HG02623 (cell line): ENCODE measurements around the gene NSFL1C.

Experiments
- ATAC-seq: cut with Tn5 transposase; IDR thresholded peaks from one replicate; pipeline ENCODE4 v1.9.1; 2021; ENCODE audit warnings: moderate library complexity; ENCODE audit not compliant: unreplicated experiment

The NSFL1C gene

DNA sequence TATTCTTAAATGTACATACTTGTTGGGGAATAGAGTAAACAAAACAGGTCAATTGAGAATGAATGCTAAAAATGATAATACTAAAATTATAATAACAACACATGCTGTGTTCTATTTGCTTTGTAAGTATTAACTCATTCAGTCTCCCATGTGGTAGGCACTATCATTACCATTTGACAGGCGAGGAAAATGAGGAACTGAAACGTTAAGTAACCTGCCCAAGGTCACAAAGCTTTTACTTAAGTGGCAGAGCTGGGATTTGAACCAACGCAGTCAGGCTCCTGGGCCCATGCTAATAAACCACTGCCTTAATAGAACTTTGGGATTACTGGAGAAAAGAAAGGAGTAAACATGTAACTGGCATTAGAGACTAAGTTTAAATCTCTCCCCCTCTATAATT lies 3.8 kb downstream of the NSFL1C start:
- no peak for ATAC-seq

DNA sequence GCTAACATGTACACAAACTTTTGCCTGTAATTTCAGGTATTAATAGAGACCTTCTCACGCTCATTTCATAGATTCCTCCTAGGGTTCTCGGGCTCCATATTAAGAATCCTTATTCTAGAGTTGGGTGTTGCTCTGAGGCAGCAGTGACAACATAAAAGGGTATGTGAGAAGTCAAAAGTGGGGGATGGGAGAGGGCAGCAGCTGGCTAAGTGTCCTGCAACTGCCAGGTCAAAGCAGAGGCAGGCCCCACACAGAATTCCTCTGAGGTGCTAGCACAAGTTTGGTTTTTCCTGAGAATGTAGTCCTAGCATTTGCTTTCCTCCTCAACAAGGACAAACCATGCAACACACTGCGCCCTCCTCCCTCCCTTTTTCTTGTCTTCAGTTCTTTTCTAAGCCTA lies 4.6 kb downstream of the NSFL1C start:
- ATAC-seq = no peak

DNA sequence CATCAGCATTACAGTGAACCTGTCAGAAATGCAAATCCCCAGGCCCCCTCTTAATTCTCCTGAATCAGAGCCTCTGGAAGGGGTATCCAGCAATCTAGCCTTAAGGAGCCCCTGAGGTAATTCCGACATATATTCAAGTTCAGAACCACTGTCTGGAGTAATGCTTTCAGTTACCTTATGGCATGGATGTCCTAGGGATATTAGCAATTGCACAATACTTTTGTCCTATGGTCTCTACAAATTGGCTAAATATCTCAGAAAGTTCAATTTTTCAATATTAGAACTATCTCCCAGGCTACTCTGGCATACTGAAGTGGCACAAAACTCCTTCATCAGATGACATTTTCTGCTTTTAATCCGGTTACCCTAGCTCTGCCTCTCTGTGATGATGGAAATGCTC lies 6.4 kb downstream of the NSFL1C start:
- ATAC-seq = no peak

DNA sequence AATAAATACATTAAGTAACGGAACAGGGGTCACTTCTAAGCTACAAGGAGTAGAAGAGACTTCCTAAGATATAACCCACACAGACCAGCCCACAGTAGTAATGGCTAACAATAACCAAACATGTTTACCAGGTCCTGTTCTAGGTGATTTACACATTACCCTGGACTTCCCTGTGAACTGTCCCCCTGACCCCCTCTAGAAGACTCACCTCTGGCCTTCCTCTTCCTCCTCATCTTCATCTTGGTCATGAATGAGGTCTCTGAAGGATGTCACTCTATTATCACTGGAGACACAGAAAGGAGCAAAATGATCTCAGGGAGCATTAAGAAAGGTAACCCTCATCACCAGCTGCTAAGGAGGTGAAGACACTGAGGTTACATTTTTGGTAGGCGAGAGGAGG lies 8.7 kb downstream of the NSFL1C start:
- ATAC-seq = no peak

DNA sequence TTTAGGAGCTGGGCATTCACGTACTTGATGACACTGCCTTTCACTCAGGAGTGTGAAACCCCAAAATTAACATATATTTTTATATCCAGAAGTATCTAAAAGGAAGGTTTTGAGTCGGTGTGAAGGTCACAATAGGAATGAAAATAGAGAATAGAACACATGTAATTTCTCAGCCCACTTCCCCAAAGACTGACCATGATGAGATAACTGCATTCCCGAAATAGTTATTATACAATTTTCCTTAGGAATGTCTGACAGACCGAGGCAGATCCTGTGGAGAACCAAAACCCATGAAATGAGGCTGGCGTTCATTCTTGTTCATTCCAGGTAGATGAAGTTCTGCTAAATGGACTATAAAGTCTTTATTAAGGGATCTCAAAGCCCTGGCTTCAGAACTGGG lies 10.3 kb downstream of the NSFL1C start:
- ATAC-seq = no peak

DNA sequence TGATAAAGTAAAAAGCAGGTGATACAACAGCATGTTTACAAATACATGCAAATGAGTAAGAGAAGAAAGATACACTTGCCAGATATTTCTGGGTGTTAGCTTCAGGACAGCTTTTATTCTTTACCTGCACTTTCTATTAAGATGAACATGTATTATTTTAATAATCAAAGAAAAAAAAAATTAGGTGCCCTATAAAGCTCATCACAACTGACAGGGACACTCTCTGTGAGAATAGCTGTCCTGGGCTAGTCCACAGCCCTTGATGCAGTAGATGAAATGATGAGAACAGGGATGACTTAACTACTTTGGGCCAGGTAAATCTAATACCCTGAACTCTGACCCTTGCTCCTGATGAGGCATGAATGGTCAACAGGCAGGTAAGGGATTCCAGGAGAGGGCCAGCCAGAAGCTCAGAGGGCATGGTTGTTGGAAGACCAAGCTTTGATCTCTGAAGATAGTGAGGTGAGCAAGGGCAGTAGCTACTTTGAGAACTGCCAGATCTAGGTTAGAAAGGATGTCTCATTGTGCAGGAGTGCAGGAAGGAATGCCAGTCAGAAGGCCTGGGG lies 15.6 kb downstream of the NSFL1C start:
- no peak for ATAC-seq

DNA sequence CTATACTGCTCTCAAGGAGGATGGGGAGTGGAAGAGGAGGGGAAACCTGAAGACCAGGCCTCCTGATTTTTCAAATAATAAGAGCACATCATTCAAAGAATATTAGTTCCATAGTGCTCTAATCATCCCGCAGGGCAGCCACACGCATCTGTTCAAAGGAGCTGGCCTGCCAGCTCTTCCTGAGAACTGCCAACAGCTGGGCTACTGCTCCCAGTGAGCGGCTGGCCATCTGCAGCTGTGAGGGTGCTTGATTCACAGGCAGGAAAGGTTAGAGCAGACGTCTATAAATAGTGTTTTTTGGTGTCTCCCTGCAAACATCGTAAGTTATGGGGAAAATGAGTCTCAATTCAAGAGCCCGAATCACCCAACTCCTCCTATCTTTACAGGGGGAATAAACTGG lies 17.3 kb downstream of the NSFL1C start:
- no peak for ATAC-seq

DNA sequence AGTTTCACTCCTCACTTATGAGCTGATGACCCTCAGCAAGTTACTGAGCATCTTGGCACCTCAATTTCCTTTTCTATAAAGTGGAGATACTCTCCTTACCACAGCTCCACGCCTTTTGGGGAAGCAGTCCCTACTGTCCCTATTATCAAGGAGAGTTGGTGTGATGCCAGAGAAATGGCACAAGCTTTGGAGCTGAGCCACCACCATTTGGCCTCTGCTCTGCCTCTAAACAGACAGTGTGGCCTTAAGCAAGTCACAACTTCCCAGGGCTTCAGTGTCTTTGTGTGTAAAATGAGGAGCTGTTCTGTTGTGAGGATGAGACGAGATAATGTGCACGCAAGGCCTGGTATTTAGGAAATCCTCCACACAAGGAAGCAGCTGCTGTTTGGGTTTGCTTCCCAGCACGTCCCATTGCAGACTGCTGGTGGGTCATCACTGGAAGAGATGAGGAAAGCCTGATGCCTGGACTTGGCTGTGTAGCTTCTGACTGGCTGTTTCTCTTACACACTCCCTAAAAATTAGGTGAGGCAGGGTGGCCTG lies 18.5 kb downstream of the NSFL1C start:
- no peak for ATAC-seq

DNA sequence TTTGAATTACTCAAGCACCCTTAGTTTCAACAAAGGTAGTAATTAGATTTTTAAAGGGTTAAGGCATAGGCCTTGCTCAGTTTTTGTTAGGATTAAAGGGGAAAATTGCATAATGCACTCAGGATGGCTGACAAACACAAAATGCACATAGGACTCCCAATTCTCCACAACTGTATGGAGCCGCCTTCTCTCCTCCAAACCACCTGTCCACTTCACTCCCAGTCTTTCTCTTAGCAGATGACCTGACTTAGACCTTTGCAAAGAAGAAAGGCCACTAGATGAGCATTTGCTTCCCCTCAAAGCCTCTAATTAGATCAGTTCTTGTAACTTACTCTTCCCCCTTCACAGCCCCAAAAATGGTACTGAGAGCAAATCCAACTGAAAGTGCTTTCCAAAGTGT lies 20.1 kb downstream of the NSFL1C start:
- no peak for ATAC-seq

DNA sequence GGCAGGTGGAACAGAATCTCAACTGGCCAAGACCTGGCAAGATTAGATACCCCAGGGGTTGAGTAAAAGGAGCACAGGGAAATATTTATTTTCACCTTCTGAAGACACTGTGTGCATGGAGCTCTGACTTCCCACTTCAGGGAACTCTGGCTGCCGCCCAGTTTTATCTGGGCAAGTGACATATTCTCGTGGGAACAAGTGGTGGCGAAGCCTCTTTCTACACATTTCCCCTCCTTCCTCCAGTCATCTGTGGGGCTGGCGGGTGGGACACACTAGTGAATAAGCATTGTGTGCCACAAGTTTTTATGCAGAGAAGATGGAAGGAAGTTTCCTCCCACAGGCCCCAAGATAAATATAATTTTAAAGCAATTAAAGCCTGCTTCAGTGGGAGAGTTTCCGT lies 23.6 kb downstream of the NSFL1C start:
- ATAC-seq = no peak

DNA sequence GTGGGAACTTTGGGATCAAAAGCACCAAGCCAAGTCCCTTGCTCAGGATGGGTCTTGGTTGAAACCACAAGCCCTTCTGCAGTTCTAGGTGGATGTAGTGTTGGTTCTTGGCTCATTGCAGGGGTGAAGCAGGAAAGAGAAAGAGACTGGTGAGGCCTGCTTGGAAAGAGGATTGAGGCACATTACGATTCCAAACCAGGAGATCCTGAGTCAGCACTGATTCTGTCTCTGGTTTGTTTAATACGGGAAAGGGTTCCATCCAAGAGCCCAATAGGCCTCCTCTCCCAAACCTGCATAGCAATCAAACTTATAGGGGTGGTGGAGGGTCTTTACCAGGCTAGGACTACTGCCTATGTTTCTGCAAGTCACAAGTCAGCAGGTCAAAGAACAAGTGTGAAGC lies 24.3 kb downstream of the NSFL1C start:
- ATAC-seq = no peak

DNA sequence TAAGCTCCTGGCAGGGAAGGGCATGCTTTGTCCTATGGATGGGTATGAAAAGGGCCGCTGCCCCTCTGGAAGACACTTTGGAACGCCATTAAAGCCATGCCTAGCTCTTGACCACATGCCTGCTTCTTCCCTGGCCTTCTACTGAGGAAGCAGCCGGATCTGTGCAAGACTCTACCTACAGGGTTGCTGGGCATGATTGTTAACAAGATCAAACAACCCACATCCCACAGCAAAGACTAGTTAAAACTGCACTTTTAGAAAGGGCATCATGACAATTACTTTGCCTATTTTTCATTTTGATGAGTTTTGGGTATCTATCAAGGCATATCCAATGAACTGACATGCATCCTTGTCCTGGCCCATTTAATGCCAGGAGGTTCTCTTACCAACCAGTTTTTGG lies 25.5 kb downstream of the NSFL1C start:
- no peak for ATAC-seq

DNA sequence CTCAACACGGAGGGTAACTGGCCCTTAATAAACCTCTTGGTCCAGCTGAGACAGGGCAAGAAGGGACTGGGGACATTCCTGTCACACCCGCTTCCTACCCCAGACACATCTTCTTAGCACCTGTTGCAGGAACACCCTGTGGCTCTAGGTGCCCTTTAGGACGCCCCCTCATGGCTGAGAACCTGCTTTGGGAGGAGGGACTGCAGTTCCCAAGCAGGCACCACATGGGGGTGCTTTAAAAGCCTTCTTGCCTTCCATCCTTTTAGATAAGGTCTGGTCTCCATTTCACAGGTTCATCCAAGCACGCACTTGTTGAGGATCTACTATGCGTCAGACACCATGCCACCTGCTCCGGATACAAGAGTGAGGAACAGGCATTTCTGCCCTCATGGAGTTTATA lies 26.6 kb downstream of the NSFL1C start:
- no peak for ATAC-seq

DNA sequence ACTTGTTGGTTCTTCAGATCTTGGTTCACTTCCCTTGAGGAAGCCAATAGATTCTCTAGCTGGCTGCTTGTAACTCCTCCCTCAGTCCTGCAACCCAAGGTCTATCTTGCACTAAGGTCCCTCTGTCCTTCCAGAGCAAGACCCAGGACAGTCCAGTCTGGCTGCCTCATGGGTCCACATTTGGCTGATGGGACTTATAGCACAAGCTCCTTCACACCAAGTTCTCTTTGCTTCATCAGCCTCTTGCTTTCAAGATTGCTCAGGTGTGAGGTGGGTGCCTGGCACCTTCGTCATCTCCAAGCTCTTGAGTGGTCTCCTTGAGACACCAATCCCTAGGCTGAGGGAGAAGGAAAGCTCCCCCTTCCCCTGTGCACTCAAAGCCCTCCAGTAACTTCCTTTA lies 28.3 kb downstream of the NSFL1C start:
- no peak for ATAC-seq

DNA sequence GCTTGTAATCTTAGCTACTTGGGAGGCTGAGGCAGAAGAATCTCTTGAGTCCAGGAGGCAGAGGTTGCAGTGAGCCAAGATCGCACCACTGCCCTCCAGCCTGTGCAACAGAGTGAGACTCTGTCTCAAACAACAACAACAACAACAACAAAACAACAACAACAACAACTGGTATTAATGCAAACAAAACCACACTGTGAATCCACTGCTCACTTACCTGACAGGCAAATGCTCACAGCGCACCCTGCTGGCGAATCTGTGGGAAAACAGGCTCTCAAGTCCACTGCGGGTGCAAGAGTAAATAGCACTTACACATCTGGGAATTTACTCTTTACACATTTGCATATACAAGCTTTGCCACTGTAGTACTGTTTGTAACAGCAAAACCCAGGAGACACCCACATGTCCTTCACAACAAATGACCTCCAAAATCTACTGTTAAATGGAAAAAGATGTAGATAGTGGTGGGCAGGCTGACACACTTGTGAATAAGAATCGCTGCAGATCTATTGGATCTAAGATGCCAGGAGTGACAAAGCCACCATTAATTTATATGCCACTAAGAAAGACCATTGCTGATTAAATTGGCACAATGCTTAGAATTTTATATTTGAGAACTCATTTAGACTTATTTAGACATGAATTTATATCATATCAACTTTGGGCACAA lies 29.3 kb downstream of the NSFL1C start:
- ATAC-seq = no peak

DNA sequence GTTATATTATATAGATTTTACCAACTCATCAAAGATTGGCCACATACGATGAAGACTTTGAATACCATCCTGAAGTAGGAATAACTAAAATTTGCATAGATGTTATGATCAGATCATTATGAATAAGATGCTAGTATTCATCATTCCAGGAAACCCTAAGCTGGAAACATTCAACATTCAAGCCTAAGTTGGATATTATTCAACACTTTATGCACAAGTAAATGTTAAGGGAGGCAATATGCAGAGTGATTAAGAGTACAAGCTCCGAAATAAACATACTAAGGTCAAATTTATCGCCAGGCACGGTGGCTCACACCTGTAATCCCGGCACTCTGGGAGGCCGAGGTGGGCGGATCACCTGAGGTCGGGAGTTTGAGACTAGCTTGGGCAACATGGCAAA lies 30.4 kb downstream of the NSFL1C start:
- no peak for ATAC-seq

DNA sequence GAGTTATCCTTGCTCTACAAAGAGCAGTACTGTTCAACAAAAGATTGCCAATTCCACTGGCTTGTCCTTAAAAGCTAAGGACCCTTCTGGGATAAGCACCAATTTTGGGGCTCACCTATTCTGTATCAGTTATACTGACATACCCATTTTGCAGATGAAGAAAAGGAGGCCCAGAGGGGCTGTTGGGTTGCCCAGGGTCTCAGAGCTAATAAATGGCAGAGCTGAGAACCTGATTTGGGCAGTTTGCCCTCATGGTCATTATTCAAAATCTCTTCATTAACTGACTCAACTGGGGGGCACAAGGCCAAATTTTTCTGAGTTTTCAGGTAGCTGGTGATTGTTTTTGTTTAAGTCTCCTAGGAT lies 31.3 kb downstream of the NSFL1C start:
- no peak for ATAC-seq

DNA sequence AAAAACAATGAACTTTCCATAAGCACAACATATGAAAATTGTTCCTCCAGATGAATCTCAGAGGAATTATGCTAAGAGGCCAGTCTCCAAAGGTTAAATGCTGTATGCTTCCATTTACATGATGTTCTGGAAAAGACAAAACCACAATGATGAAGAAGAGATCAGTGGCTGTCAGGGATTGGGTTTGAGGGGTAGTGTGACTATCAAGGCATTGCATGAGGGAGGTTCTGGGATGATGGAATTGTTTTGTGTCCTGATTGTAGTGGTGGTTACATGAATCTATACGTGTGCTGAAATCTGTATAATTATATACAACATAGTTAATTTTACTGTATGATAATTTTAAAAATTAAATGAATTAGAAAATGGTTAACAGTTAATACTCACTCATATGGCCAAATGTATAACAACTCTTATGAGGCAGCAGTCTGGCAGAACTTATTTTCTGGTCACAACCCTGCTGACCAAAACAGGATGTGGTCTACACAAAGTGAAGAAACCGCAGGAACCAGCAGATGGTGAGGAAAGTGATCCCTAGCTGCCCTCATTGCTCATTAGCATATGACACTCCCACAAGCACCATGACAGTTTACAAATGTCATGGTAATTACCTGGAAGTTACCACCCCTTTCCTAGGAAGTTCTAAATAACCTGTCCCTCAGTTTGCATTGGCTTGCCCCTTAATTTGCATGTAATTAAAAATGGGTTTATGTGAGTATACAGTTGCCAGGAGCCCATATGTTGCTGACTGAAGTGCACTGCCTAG lies 31.9 kb downstream of the NSFL1C start:
- ATAC-seq = peak; percentile 96

DNA sequence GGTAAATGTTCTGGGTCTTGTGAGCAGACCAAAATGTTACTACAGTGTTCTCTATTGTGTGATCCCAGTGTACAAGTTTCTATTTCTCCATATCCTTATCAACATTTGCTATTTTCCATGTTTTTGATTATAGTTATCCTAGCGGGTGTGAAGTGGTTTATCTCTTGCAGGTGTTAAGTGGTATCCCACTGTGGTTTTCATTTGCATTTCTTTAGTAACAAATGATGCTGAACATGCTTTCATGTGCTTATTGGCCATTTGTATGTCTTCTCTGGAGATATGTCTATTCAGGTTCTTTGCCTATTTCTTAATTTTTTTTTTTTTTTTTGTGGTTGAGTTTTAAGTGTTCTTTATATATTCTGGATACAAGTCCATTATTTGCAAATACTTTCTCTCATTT lies 35.5 kb downstream of the NSFL1C start:
- no peak for ATAC-seq

DNA sequence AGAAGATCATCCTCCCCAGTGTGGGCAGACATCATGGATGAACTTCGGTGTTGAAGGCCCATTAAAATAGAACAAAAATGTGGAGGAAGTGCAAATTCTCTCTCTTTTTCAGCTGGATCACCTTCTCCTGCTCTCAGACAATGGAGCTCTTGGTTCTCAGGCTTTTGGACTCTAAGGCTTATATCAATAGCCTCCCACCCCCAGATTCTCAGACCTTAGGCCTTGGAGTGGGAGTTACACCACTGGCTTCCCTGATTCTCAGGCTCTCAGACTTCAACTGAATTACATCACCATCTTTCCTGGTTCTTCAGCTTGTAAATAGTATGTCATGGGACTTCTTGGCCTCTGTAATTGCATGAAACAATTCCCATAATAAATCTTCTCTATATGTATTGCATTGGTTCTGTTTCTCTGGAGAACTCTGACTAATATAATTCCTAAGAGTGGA lies 36.6 kb downstream of the NSFL1C start:
- ATAC-seq = no peak

DNA sequence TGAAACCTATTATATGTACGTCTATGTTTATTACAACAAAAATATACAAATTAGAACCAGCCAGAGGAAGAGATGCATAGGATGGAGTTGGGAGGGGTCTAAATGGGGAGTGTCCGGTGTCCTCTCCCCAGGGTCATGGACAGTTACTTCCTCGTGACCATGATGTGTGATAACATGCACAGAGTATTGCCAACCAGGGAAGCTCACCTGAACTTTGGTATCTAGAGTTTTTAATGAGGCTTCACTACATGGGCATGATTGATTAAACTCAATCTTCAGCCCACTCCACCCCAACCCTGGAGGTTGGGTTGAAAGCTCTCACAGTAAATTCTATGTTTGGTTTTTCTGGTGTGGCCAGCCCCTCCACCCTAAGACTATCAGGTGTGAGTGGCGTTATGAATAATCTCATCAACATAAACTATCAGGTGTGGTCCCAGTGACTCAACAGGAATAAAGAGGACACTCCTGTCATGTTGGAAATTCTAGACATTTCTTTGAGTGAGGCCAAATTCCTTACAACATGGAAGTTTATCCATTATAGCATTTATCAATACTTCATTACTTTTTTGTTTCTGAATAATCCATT lies 37.4 kb downstream of the NSFL1C start:
- ATAC-seq = no peak
